HCT116 (cell line): ENCODE data around the gene IL17REL.

Source experiments
- CBX3 ChIP-seq: IDR thresholded peaks from 2 replicates; pipeline ENCODE4 v1.6.1; 2012; ENCODE audit warnings: low read depth
- EZH2 ChIP-seq: fragments of 200-600 bp; sonication (generic); IDR thresholded peaks from 2 replicates; pipeline ENCODE4 v1.6.1; 2017; ENCODE audit warnings: antibody characterized with exemption, mixed run types
- EZH2phosphoT487 ChIP-seq: fragments of 200-600 bp; IDR thresholded peaks from 2 replicates; pipeline ENCODE4 v1.6.1; 2018; ENCODE audit warnings: antibody characterized with exemption, borderline replicate concordance
- JUND ChIP-seq: IDR thresholded peaks from 2 replicates; pipeline ENCODE4 v1.6.1; 2012
- POLR2A ChIP-seq: IDR thresholded peaks from 2 replicates; pipeline ENCODE4 v1.7.0; 2011; ENCODE audit warnings: borderline replicate concordance; ENCODE audit not compliant: insufficient read depth, insufficient read length; ENCODE audit errors: extremely low read depth
- SP1 ChIP-seq: IDR thresholded peaks from 2 replicates; pipeline ENCODE4 v1.6.1; 2012; ENCODE audit warnings: low read depth
- SRF ChIP-seq: IDR thresholded peaks from 2 replicates; pipeline ENCODE4 v1.6.1; 2012; ENCODE audit warnings: low read depth
- TF ChIP-seq, protein P1 (sequence below), 3 experiments: fragments of 200-600 bp in 1 of 3; sonication (generic) in 1 of 3; IDR thresholded peaks in 2 of 3; conservative IDR thresholded peaks in 1 of 3; 2 replicates each; pipeline ENCODE4 v1.5.1; 2012 to 2017; ENCODE audit warnings: low read depth in 2 of 3, low read length in 2 of 3, antibody characterized with exemption in 1 of 3, borderline replicate concordance in 1 of 3, control low read depth in 1 of 3, mild to moderate bottlenecking in 1 of 3, mixed read lengths in 1 of 3, mixed run types in 1 of 3, moderate library complexity in 1 of 3; ENCODE audit not compliant: insufficient read depth in 1 of 3
- TF ChIP-seq, protein P2 (sequence below): IDR thresholded peaks from 2 replicates; pipeline ENCODE4 v1.6.1; 2012; ENCODE audit warnings: low read depth
- TF ChIP-seq, protein P3 (sequence below): IDR thresholded peaks from 2 replicates; pipeline ENCODE4 v1.6.1; 2012
- TF ChIP-seq, protein P4 (sequence below): IDR thresholded peaks from 2 replicates; pipeline ENCODE4 v1.6.1; 2012

DNA sequence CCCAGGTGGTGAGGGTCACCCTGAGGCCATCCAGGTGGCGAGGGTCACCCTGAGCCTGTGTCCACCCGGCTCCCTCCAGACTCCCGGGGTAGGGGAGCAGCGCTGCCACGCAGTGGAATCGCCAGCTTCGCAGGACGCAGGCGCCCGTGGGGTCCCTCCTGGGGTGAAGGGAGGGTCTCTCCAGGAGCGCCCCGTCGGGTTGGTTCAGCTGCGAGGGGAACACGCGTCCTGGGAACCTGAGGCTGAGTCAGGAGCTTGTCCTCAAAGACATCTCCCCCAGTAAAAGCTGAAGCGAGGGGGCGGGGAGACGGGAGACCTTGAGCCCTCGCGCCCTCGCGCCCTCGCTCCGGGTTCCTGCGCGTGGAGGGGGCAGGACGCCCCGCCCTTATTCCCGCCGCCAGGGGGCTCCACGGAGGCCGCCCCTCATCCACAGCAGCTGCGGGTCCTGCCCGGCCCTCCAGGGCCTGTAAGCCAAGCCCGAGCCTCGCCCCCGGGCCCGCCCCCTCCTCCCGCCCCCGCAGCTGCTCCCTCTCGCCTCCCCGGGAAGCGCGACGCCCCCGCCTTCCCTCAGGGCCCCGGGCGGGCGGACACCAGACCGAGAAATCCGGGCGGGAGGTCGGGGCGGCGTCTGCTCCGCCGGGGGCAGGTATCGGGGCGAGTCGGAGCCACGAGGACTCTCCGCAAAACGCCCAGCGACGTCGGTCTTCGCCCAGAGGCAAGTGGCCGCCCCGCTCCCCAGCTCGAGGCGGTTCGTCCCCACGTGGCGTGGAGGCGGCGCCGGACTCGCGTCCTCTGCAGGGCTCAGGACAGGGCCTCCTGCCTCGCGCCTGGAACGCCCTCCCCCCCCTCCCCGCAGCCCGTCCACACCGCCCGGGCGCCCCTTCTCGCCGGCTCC is 29.2 kb downstream of the IL17REL start:
- TF ChIP-seq, protein P1, sequence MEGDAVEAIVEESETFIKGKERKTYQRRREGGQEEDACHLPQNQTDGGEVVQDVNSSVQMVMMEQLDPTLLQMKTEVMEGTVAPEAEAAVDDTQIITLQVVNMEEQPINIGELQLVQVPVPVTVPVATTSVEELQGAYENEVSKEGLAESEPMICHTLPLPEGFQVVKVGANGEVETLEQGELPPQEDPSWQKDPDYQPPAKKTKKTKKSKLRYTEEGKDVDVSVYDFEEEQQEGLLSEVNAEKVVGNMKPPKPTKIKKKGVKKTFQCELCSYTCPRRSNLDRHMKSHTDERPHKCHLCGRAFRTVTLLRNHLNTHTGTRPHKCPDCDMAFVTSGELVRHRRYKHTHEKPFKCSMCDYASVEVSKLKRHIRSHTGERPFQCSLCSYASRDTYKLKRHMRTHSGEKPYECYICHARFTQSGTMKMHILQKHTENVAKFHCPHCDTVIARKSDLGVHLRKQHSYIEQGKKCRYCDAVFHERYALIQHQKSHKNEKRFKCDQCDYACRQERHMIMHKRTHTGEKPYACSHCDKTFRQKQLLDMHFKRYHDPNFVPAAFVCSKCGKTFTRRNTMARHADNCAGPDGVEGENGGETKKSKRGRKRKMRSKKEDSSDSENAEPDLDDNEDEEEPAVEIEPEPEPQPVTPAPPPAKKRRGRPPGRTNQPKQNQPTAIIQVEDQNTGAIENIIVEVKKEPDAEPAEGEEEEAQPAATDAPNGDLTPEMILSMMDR (IDR thresholded peaks at IDR 0.05 in 2 of 3, conservative IDR thresholded peaks at IDR 0.05 in 1 of 3; ENCODE audit: borderline replicate concordance in 1 of 3, insufficient read depth in 1 of 3, low read depth in 2 of 3, low read length in 2 of 3): no peak
- TF ChIP-seq SRF: no peak
- TF ChIP-seq POLR2A: no peak
- TF ChIP-seq SP1: no peak
- TF ChIP-seq, protein P2, sequence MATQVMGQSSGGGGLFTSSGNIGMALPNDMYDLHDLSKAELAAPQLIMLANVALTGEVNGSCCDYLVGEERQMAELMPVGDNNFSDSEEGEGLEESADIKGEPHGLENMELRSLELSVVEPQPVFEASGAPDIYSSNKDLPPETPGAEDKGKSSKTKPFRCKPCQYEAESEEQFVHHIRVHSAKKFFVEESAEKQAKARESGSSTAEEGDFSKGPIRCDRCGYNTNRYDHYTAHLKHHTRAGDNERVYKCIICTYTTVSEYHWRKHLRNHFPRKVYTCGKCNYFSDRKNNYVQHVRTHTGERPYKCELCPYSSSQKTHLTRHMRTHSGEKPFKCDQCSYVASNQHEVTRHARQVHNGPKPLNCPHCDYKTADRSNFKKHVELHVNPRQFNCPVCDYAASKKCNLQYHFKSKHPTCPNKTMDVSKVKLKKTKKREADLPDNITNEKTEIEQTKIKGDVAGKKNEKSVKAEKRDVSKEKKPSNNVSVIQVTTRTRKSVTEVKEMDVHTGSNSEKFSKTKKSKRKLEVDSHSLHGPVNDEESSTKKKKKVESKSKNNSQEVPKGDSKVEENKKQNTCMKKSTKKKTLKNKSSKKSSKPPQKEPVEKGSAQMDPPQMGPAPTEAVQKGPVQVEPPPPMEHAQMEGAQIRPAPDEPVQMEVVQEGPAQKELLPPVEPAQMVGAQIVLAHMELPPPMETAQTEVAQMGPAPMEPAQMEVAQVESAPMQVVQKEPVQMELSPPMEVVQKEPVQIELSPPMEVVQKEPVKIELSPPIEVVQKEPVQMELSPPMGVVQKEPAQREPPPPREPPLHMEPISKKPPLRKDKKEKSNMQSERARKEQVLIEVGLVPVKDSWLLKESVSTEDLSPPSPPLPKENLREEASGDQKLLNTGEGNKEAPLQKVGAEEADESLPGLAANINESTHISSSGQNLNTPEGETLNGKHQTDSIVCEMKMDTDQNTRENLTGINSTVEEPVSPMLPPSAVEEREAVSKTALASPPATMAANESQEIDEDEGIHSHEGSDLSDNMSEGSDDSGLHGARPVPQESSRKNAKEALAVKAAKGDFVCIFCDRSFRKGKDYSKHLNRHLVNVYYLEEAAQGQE: no peak
- no peak for TF ChIP-seq EZH2
- TF ChIP-seq CBX3: no peak
- TF ChIP-seq, protein P3, sequence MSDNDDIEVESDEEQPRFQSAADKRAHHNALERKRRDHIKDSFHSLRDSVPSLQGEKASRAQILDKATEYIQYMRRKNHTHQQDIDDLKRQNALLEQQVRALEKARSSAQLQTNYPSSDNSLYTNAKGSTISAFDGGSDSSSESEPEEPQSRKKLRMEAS: no peak
- TF ChIP-seq, protein P4, sequence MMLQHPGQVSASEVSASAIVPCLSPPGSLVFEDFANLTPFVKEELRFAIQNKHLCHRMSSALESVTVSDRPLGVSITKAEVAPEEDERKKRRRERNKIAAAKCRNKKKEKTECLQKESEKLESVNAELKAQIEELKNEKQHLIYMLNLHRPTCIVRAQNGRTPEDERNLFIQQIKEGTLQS: no peak
- TF ChIP-seq EZH2phosphoT487: no peak
- TF ChIP-seq JUND: no peak
